MCF 10A (cell line): Measurements from ENCODE around the gene CUBN. TPM values are rescaled to one million over a fixed set of nuclear protein-coding genes. Genes with fewer than 3 reads are reported as not detected.

Experiments used
- BruUV-seq: library from RNA; stranded (reverse); fragments of 400-500 nt; replicated peaks from 2 replicates; lab custom pipeline; 2021; lab: Mats Ljungman, UMichigan
- CTCF ChIA-PET: fragments of 300-600 bp; sonication (Branson Sonifier 250); formaldehyde crosslinking; extraction: SDS; loops from one replicate; lab custom pipeline; 2021; ENCODE audit warnings: antibody characterized with exemption, inconsistent platforms; lab: Yijun Ruan, JAX
- POLR2A ChIA-PET: fragments of 300-600, 350-650 bp; sonication (Branson Sonifier 250); formaldehyde crosslinking; extraction: SDS; loops from one replicate; lab custom pipeline; 2020; ENCODE audit warnings: antibody characterized with exemption, inconsistent platforms; lab: Yijun Ruan, JAX
- DNase-seq: peaks from one replicate; pipeline ENCODE4 v3.0.0-alpha.2; 2018; ENCODE audit not compliant: unreplicated experiment
- H3K27ac Mint-ChIP-seq: one replicate; pipeline ENCODE4 v1.8.0; 2022; ENCODE audit warnings: mild to moderate bottlenecking, low read depth, mixed read lengths; ENCODE audit not compliant: unreplicated experiment
- H3K27me3 Mint-ChIP-seq: one replicate; pipeline ENCODE4 v1.8.0; 2022; ENCODE audit warnings: mixed read lengths; ENCODE audit not compliant: insufficient read depth, unreplicated experiment
- H3K36me3 Mint-ChIP-seq: one replicate; pipeline ENCODE4 v1.8.0; 2022; ENCODE audit warnings: mild to moderate bottlenecking, moderate library complexity, mixed read lengths; ENCODE audit not compliant: insufficient read depth, unreplicated experiment
- H3K4me1 Mint-ChIP-seq: one replicate; pipeline ENCODE4 v1.8.0; 2022; ENCODE audit warnings: mixed read lengths; ENCODE audit not compliant: insufficient read depth, unreplicated experiment
- H3K4me3 Mint-ChIP-seq: one replicate; pipeline ENCODE4 v1.8.0; 2022; ENCODE audit warnings: mild to moderate bottlenecking, moderate library complexity, mixed read lengths; ENCODE audit not compliant: unreplicated experiment
- H3K9me3 Mint-ChIP-seq: one replicate; pipeline ENCODE4 v1.8.0; 2022; ENCODE audit warnings: mixed read lengths; ENCODE audit not compliant: unreplicated experiment
- CTCF ChIP-seq: fragments of 200-600 bp; IDR thresholded peaks from one replicate; pipeline ENCODE4 v1.8.0; 2022; ENCODE audit warnings: antibody characterized with exemption, mild to moderate bottlenecking; ENCODE audit not compliant: unreplicated experiment
- intact Hi-C: fragments of 100-400 bp; cut with micrococcal nuclease; formaldehyde crosslinking; loops from 2 replicates; pipeline ENCODE4 v1.14.1; 2022
- total RNA-seq: library from RNA; stranded (reverse); gene quantifications from 2 replicates; pipeline ENCODE4 v1.2.3, GENCODE V29; 2022

Gene CUBN
- total RNA-seq, 1 experiment from 2014 or later = 1.3 TPM

- H3K4me3 Mint-ChIP-seq = no peak overlapping the region
- intact Hi-C loops = no loop called here
- BruUV-seq = no TSS peak
- H3K27me3 Mint-ChIP-seq = no peaks in the 10 kb centered on the region
- no peaks in the 10 kb centered on the region for H3K4me1 Mint-ChIP-seq
- no peak for TF ChIP-seq CTCF
- no peaks in the 10 kb centered on the region for H3K9me3 Mint-ChIP-seq
- ChIA-PET POLR2A (no interaction called here), CTCF (no interaction called here)
- no peak for DNase-seq
- H3K36me3 Mint-ChIP-seq = no peaks in the 10 kb centered on the region
- H3K27ac Mint-ChIP-seq = no peak overlapping the region
These were observed 331.0 kb downstream of the CUBN start for GRCh38 chr10:16798571-16798970.

- DNase-seq = no peak
- BruUV-seq = no TSS peak
- H3K4me3 Mint-ChIP-seq = no peak overlapping the region
- CTCF ChIA-PET = interaction anchor here (0.6 to 1.1 kb wide), 2 partner anchors 899 to 1141 kb away, joined by 3 read pairs; no protein-coding TSS in a partner anchor
- no peaks in the 10 kb centered on the region for H3K27me3 Mint-ChIP-seq
- POLR2A ChIA-PET = interaction anchor here (0.6 kb wide), 1 partner anchor 117 kb away, joined by 3 read pairs; no protein-coding TSS in a partner anchor
- no peaks in the 10 kb centered on the region for H3K36me3 Mint-ChIP-seq
- TF ChIP-seq CTCF = no peak
- no peaks in the 10 kb centered on the region for H3K4me1 Mint-ChIP-seq
- intact Hi-C loops = no loop called here
- no peak overlapping the region for H3K27ac Mint-ChIP-seq
- H3K9me3 Mint-ChIP-seq = no peaks in the 10 kb centered on the region
These were observed 334.1 kb downstream of the CUBN start for GRCh38 chr10:16795410-16796073.

GRCh38 chr10:16794005-16794404 is 335.6 kb downstream of the CUBN start:
- Mint-ChIP-seq H3K36me3 (peaks cover 5% of the 10 kb centered on the region), H3K9me3 (no peaks in the 10 kb centered on the region), H3K27me3 (no peaks in the 10 kb centered on the region), H3K27ac (no peak overlapping the region), H3K4me1 (no peaks in the 10 kb centered on the region), H3K4me3 (no peak overlapping the region)
- BruUV-seq = no TSS peak
- DNase-seq = no peak
- TF ChIP-seq CTCF = no peak
- ChIA-PET POLR2A (no interaction called here), CTCF (interaction anchor here (0.6 to 1.5 kb wide), 6 partner anchors 9 to 1022 kb away, joined by 3 to 9 read pairs (median 3); no protein-coding TSS in a partner anchor)
- intact Hi-C loops = no loop called here

GRCh38 chr10:16792675-16793074 is 336.9 kb downstream of the CUBN start:
- no TSS peak for BruUV-seq
- DNase-seq = no peak
- Mint-ChIP-seq H3K27me3 (no peaks in the 10 kb centered on the region), H3K4me3 (no peak overlapping the region), H3K36me3 (peaks cover 7% of the 10 kb centered on the region), H3K27ac (no peak overlapping the region), H3K4me1 (peaks cover 2% of the 10 kb centered on the region), H3K9me3 (no peaks in the 10 kb centered on the region)
- CTCF ChIA-PET = interaction anchor here (0.6 to 1.5 kb wide), 4 partner anchors 14 to 1021 kb away, joined by 3 to 8 read pairs (median 3); no protein-coding TSS in a partner anchor
- intact Hi-C loops = no loop called here
- no peak for TF ChIP-seq CTCF
- POLR2A ChIA-PET = no interaction called here
